HG03025 (cell line): ENCODE measurements around the gene MICU1.
"Not testable (repeated sequence)": the region's sequence is repeated elsewhere in the genome, so short reads cannot be mapped to it uniquely, and the experiment has no call there.

ENCODE experiments used
- ATAC-seq: cut with Tn5 transposase; IDR thresholded peaks from one replicate; pipeline ENCODE4 v1.9.1; 2021; ENCODE audit warnings: mild to moderate bottlenecking, moderate library complexity; ENCODE audit not compliant: unreplicated experiment, low FRiP score

MICU1 gene

GRCh38 chr10:72464438-72464837, 161.4 kb downstream of the MICU1 start:
- ATAC-seq = no peak

- no peak for ATAC-seq
These were observed 163.6 kb downstream of the MICU1 start for GRCh38 chr10:72462261-72462660.

GRCh38 chr10:72461085-72461484, 164.8 kb downstream of the MICU1 start:
- ATAC-seq = no peak

- no peak for ATAC-seq
These were observed 165.5 kb downstream of the MICU1 start for GRCh38 chr10:72460284-72460876.

- no peak for ATAC-seq
These were observed 166.6 kb downstream of the MICU1 start for GRCh38 chr10:72459301-72459700.

- no peak for ATAC-seq
These were observed 169.8 kb downstream of the MICU1 start for GRCh38 chr10:72455889-72456595.

- no peak for ATAC-seq
These were observed 175.9 kb downstream of the MICU1 start for GRCh38 chr10:72449941-72450441.

GRCh38 chr10:72445851-72446250, 180.0 kb downstream of the MICU1 start:
- ATAC-seq = no peak

GRCh38 chr10:72442969-72443368, 182.9 kb downstream of the MICU1 start:
- not testable (repeated sequence) for ATAC-seq

GRCh38 chr10:72435570-72435969, 190.3 kb downstream of the MICU1 start:
- ATAC-seq = no peak

- not testable (repeated sequence) for ATAC-seq
These were observed 194.9 kb downstream of the MICU1 start for GRCh38 chr10:72430936-72431335.

GRCh38 chr10:72429931-72430330, 195.9 kb downstream of the MICU1 start:
- ATAC-seq = no peak

- no peak for ATAC-seq
These were observed 198.9 kb downstream of the MICU1 start for GRCh38 chr10:72426986-72427385.

- no peak for ATAC-seq
These were observed 200.7 kb downstream of the MICU1 start for GRCh38 chr10:72425133-72425532.

GRCh38 chr10:72424561-72424960, 201.3 kb downstream of the MICU1 start:
- ATAC-seq = no peak

- no peak for ATAC-seq
These were observed 202.5 kb downstream of the MICU1 start for GRCh38 chr10:72423426-72423825.

GRCh38 chr10:72421885-72422540, 203.9 kb downstream of the MICU1 start:
- no peak for ATAC-seq

- ATAC-seq = no peak
These were observed 206.6 kb downstream of the MICU1 start for GRCh38 chr10:72419241-72419640.

- ATAC-seq = no peak
These were observed 207.2 kb downstream of the MICU1 start for GRCh38 chr10:72418679-72419078.

- no peak for ATAC-seq
These were observed 207.9 kb downstream of the MICU1 start for GRCh38 chr10:72417971-72418370.

GRCh38 chr10:72416661-72417060, 209.2 kb downstream of the MICU1 start:
- ATAC-seq = no peak

- no peak for ATAC-seq
These were observed 211.2 kb downstream of the MICU1 start for GRCh38 chr10:72414642-72415041.
